Measurements from ENCODE around the gene KRT1.

Gene KRT1

DNA sequence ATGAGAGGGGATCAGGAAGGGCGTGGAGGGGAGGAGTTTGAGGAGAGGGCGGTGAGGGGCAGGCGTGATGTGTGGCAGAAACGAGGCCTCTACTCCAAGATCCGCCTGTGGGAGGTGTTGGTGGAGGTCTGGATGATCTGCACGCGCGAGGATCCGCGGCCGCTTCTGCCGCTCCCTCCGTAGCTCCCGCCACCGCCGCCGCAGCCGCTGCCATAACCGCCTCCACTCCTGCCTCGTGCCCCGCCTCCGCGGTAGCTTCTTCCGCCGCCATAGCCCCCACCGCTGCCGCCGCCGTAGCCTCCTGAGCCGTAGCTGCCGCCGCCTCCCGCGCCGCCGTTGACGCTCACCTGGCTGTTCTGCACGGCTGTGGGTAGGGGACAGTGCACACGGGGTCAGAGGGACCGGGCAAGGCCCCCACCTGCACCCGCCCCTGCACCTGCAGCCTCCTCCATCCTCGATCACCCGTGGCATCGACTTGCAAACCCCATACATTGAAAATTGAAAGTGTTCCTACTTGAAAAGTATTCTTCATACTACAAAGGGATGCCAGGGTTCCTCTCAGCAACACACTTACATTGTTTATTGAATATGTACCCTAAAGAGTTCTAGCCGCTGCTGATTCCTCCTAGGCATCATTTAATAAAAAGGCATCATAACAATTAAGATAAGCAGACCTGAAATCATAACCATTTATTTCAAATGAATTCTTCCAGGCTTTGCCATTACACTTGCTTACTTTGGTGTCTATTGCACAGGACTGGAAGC lies 11.1 kb upstream of the KRT1 start (continued):
- TF ChIP-seq, protein P1, sequence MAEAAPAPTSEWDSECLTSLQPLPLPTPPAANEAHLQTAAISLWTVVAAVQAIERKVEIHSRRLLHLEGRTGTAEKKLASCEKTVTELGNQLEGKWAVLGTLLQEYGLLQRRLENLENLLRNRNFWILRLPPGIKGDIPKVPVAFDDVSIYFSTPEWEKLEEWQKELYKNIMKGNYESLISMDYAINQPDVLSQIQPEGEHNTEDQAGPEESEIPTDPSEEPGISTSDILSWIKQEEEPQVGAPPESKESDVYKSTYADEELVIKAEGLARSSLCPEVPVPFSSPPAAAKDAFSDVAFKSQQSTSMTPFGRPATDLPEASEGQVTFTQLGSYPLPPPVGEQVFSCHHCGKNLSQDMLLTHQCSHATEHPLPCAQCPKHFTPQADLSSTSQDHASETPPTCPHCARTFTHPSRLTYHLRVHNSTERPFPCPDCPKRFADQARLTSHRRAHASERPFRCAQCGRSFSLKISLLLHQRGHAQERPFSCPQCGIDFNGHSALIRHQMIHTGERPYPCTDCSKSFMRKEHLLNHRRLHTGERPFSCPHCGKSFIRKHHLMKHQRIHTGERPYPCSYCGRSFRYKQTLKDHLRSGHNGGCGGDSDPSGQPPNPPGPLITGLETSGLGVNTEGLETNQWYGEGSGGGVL (tag by site-specific recombination; IDR thresholded peaks at IDR 0.05) = peak; percentile 85
- TF ChIP-seq, protein P2, sequence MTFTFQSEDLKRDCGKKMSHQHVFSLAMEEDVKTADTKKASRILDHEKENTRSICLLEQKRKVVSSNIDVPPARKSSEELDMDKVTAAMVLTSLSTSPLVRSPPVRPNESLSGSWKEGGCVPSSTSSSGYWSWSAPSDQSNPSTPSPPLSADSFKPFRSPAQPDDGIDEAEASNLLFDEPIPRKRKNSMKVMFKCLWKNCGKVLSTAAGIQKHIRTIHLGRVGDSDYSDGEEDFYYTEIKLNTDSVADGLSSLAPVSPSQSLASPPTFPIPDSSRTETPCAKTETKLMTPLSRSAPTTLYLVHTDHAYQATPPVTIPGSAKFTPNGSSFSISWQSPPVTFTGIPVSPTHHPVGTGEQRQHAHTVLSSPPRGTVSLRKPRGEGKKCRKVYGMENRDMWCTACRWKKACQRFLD (tag by site-specific recombination; IDR thresholded peaks at IDR 0.05) = no peak
- TF ChIP-seq ZNF248 (tag by site-specific recombination; IDR thresholded peaks at IDR 0.05) = no peak
- no peak for TF ChIP-seq ZNF202 (tag by site-specific recombination; IDR thresholded peaks at IDR 0.05; ENCODE audit: borderline replicate concordance)
- TF ChIP-seq ZBTB1 (tag by site-specific recombination; IDR thresholded peaks at IDR 0.05) = no peak
- TF ChIP-seq SETDB1 (IDR thresholded peaks at IDR 0.05; ENCODE audit: insufficient read length, low read length) = no peak
- no peak for TF ChIP-seq ZNF830 (tag by site-specific recombination; IDR thresholded peaks at IDR 0.05; ENCODE audit: low read depth)
- TF ChIP-seq ZNF670 (tag by site-specific recombination; IDR thresholded peaks at IDR 0.05; ENCODE audit: low read depth) = no peak

DNA sequence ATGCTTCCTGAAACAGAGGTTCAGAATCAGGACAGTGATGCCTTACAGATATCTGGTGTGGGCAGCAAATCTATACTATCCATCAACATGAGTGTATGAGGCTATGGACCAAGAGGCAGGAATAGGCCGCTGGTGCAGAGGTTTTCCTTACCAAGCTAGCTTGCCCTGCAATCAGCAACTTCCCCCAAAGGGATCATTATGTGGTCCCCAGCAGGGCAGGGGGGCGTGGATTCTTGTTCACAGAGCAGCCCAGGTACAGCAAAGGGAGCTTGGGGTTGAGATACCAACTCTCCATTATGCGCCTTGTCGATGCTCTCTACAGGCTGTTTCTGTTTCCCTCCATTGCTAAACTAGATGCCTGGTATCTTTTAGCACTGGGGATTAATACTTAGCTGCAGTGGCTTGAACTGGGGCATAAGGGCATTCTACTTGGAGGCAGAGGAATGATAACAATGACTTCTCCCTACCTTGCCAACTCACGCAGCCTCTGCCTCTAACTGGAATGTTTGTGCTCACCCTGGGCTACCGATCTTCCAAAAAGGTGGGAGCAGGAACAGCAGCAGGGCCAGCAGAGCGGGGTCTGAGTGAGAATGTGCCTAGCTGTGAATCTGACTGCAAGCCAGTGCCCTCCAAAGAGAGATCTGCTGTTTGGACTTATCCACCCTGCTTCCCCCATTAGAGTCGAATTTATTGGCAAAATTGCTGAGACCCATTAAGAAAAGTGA lies 10.3 kb upstream of the KRT1 start:
- ChIA-PET POLR2A (no interaction called here), CTCF (interaction anchor here (0.6 to 1.1 kb wide), 4 partner anchors 26 to 189 kb away, joined by 3 to 6 read pairs (median 4); partner anchors contain the start of gene KRT71)
- Histone ChIP-seq H3K4me3 (ENCODE audit: low read depth, low read length) (no peak overlapping the region), H3K27ac (ENCODE audit: extremely low read depth, low read depth, low read length) (no peak overlapping the region), H3K4me1 (ENCODE audit: control insufficient read depth, insufficient read depth, low read length) (no peaks in the 10 kb centered on the region), H3K36me3 (ENCODE audit: control insufficient read depth in 2 of 2, insufficient read depth in 1 of 2, low read length in 2 of 2) (no peaks in the 10 kb centered on the region), H3K9me3 (ENCODE audit: control insufficient read depth, insufficient read depth, low read depth, low read length) (no peaks in the 10 kb centered on the region)
- TF ChIP-seq ZBTB48 (tag by site-specific recombination; IDR thresholded peaks at IDR 0.05) (no peak), ZNF10 (tag by site-specific recombination; IDR thresholded peaks at IDR 0.05) (no peak), ZNF610 (tag by site-specific recombination; IDR thresholded peaks at IDR 0.05; ENCODE audit: borderline replicate concordance) (no peak), ZNF76 (tag by site-specific recombination; IDR thresholded peaks at IDR 0.05; ENCODE audit: borderline replicate concordance, low read depth) (no peak), ZSCAN16 (tag by site-specific recombination; IDR thresholded peaks at IDR 0.05) (no peak), ZBTB20 (tag by site-specific recombination; IDR thresholded peaks at IDR 0.05) (no peak), ZIC2 (tag by site-specific recombination; IDR thresholded peaks at IDR 0.05) (no peak), ZNF600 (tag by site-specific recombination; IDR thresholded peaks at IDR 0.05) (no peak), ZNF658 (tag by site-specific recombination; IDR thresholded peaks at IDR 0.05) (no peak), ZNF324 (tag by site-specific recombination; IDR thresholded peaks at IDR 0.05) (no peak), ZNF239 (tag by site-specific recombination; IDR thresholded peaks at IDR 0.05) (no peak), ZNF571 (tag by site-specific recombination; IDR thresholded peaks at IDR 0.05) (no peak), BCL11B (tag by site-specific recombination; IDR thresholded peaks at IDR 0.05; ENCODE audit: low read depth) (no peak)
- TF ChIP-seq, protein P3, sequence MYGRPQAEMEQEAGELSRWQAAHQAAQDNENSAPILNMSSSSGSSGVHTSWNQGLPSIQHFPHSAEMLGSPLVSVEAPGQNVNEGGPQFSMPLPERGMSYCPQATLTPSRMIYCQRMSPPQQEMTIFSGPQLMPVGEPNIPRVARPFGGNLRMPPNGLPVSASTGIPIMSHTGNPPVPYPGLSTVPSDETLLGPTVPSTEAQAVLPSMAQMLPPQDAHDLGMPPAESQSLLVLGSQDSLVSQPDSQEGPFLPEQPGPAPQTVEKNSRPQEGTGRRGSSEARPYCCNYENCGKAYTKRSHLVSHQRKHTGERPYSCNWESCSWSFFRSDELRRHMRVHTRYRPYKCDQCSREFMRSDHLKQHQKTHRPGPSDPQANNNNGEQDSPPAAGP (tag by site-specific recombination; IDR thresholded peaks at IDR 0.05) = no peak
